K562 (cell line): ENCODE measurements around the gene AEN. TPM values are rescaled to one million over a fixed set of nuclear protein-coding genes. Genes with fewer than 3 reads are reported as not detected.

Experiments used
- BACH1 ChIP-seq: fragments of 200-800 bp; sonication (Bioruptor generic); IDR thresholded peaks from 2 replicates; pipeline ENCODE4 v1.6.1; 2016; ENCODE audit warnings: missing genetic modification characterization, missing compliant biosample characterization
- CCNT2 ChIP-seq: IDR thresholded peaks from 2 replicates; pipeline ENCODE4 v1.6.1; 2011; ENCODE audit warnings: borderline replicate concordance, low read depth, mild to moderate bottlenecking, moderate library complexity, mixed read lengths, low read length; ENCODE audit not compliant: insufficient read length; ENCODE audit errors: extremely low read depth
- CXXC5 ChIP-seq: fragments of 250-450 bp; sonication (Bioruptor Pico); IDR thresholded peaks from 2 replicates; pipeline ENCODE4 v1.8.0; 2022; ENCODE audit warnings: inconsistent platforms, mild to moderate bottlenecking, moderate library complexity
- IRF1 ChIP-seq: sonication (generic); formaldehyde crosslinking; IDR thresholded peaks from 2 replicates; pipeline ENCODE4 v1.8.0; 2022; ENCODE audit warnings: missing genetic modification reagents, mild to moderate bottlenecking, borderline replicate concordance
- NR4A1 ChIP-seq, 2 experiments: fragments of 250-450 bp in 1 of 2; fragments of 450-650 bp in 1 of 2; sonication (Bioruptor Pico) in 1 of 2; IDR thresholded peaks; 2 replicates each; pipeline versions ENCODE4 v1.4.0 to v1.6.1; 2016 to 2020; ENCODE audit warnings: mild to moderate bottlenecking in 2 of 2, missing compliant biosample characterization in 1 of 2, missing genetic modification characterization in 1 of 2, moderate library complexity in 1 of 2
- PCBP2 ChIP-seq: fragments of 200-400 bp; formaldehyde crosslinking; IDR thresholded peaks from 2 replicates; pipeline ENCODE4 v1.6.1; 2018; ENCODE audit warnings: low read length, low read depth, mild to moderate bottlenecking, moderate library complexity; ENCODE audit not compliant: poor library complexity, severe bottlenecking
- REST ChIP-seq, 2 experiments: fragments of 450-650 bp; formaldehyde crosslinking in 1 of 2; IDR thresholded peaks; 2 replicates each; pipeline versions ENCODE4 v1.4.0 to v1.6.1; 2014 to 2020; ENCODE audit warnings: mild to moderate bottlenecking in 2 of 2, borderline replicate concordance in 1 of 2, low read depth in 1 of 2
- TARDBP ChIP-seq: fragments of 450-650 bp; IDR thresholded peaks from 2 replicates; pipeline ENCODE4 v1.6.1; 2016
- ZNF609 ChIP-seq: sonication (generic); formaldehyde crosslinking; IDR thresholded peaks from 2 replicates; pipeline ENCODE4 v1.8.1; 2023; ENCODE audit warnings: missing genetic modification reagents, mild to moderate bottlenecking, borderline replicate concordance
- polyA plus RNA-seq, 8 experiments: library from polyadenylated mRNA; depleted of rRNA in 4 of 8; stranded (reverse) in 5 of 8; unstranded in 3 of 8; fragments of >200 nt; fragmentation: Nextera tagmentation in 2 of 8; fragmentation: Illumina TruSeq in 1 of 8; extraction: Ambion mirVana in 2 of 8; extraction: Trizol in 1 of 8; gene quantifications; 2 replicates each; pipeline versions ENCODE4 v1.2.1 to v1.2.3, GENCODE V29; 2011 to 2014; ENCODE audit warnings: inconsistent platforms in 1 of 8, missing spikeins in 1 of 8
- total RNA-seq, 7 experiments: library from RNA; depleted of rRNA in 6 of 7; stranded (reverse); fragments of >200 nt in 6 of 7; fragmentation: Illumina TruSeq in 2 of 7; extraction: Trizol in 2 of 7; gene quantifications; 2 replicates each; pipeline versions ENCODE4 v1.2.1 to v1.2.3, GENCODE V29; 2011 to 2021; ENCODE audit warnings: low replicate concordance in 1 of 7

Gene AEN
- total and polyA plus RNA-seq, 9 of the 15 experiments (the other 6 are each of a cell fraction or from before 2014, with no cell fraction given) = 9.0 to 51.0 (median 32.8) TPM

GRCh38 chr15:88638626-88639372 lies 17.7 kb downstream of the AEN start, which contains the start of gene ISG20 (continued):
- peak; percentile 69 for TF ChIP-seq REST (IDR thresholded peaks at IDR 0.05; ENCODE audit: borderline replicate concordance)
- TF ChIP-seq REST (CRISPR knock-in tag; IDR thresholded peaks at IDR 0.05; ENCODE audit: low read depth) = no peak
- TF ChIP-seq CCNT2 = peak; percentile 67
- TF ChIP-seq BACH1 (tag) = peak; percentile 43; the same call in 1 of the 2 replicates
- peak; percentile 75; the same call in 1 of the 2 replicates for TF ChIP-seq IRF1 (CRISPR knock-in tag)
- TF ChIP-seq PCBP2 = no peak
- no peak for TF ChIP-seq NR4A1 (CRISPR knock-in tag; IDR thresholded peaks at IDR 0.05)
- TF ChIP-seq NR4A1 (tag; IDR thresholded peaks at IDR 0.05) = peak; percentile 58; the same call in 1 of the 2 replicates
- peak; percentile 89 for TF ChIP-seq CXXC5
- TF ChIP-seq TARDBP = no peak
- no peak for TF ChIP-seq ZNF609 (CRISPR knock-in tag)
